ENCODE data around the gene MYO16. TPM values are rescaled to one million over a fixed set of nuclear protein-coding genes. Genes with fewer than 3 reads are reported as not detected.
"Not testable (repeated sequence)": the region's sequence is repeated elsewhere in the genome, so short reads cannot be mapped to it uniquely, and the experiment has no call there.

Gene MYO16
- total and polyA plus RNA-seq, 7 donors, result 0.01 to 0.46 (median 0.30) TPM

DNA sequence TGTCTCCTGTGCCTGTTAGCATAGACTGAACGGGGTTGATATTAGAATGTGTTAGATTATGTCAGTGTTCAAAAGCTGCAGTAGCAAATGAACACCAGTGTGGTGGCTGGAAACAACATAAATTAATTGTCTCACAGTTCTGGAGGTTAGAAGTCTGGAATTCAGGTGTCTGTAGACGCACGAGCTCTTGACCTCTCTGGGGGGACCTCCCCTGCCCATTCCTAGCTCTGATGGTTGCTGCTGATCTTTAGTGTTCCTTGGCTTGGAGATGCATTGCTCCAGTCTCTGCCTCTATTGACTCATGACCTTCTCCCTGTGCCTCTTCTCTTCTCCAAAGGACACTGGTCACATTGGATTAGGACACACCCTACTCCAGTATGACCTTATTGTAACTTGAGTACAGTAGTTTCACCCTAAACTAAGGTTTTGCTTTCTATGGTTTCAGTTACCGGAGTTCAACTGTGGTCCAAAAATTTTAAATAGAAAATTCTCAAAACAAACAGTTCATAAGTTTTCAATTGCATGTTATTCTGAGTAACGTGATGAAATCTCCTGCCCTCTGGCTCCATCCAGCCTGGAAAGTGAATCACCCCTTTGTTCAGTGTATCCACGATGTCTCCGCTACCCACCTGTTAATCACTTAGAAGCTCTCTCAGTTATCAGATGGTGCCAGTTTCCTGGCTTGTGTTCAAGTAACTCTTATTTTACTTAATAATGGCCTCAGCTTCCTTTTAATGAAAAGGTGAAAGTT is 273.2 kb downstream of the MYO16 start:
- Histone ChIP-seq H3K9me3 (no peaks in the 10 kb centered on the region), H3K4me1 (no peaks in the 10 kb centered on the region), H3K4me3 (no peak overlapping the region), H3K27me3 (ENCODE audit: insufficient read depth in 3 of 3, low read length in 2 of 3) (no peaks in the 10 kb centered on the region), H3K27ac (no peak overlapping the region), H3K36me3 (ENCODE audit: insufficient read depth in 1 of 2, low read depth in 1 of 2) (no peaks in the 10 kb centered on the region)
- 63 to 66% (median 64%) methylated on average over 7 of the region's 7 CpGs for WGBS, 3 donors
- DNase-seq (no peak), ATAC-seq (no peak)
- no peak for TF ChIP-seq CTCF (IDR thresholded peaks at IDR 0.05)
- intact Hi-C loops (cut with DNase I), result no loop called here

DNA sequence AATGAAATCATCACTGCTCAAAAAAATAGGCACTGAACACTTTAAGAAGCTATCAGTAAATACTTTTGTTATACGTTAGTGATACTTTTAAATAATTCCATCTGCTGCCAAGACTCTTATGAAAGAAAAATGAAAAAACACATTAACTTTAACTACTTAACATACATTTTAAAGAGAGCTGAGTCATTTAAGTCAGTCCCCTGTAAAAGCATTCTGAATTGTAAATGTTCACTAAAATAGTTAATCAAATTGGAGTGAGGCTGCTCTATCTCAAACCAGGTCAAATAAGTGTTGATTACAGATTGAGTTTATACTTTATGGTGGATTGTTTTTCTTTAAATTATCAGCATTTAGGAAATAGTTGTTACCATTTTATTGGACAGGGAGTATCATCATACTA is 274.2 kb downstream of the MYO16 start:
- intact Hi-C loops (cut with DNase I), result no loop called here
- Histone ChIP-seq H3K9me3 (no peaks in the 10 kb centered on the region), H3K27ac (no peak overlapping the region), H3K36me3 (ENCODE audit: insufficient read depth in 1 of 2, low read depth in 1 of 2) (no peaks in the 10 kb centered on the region), H3K4me3 (no peak overlapping the region), H3K4me1 (no peaks in the 10 kb centered on the region), H3K27me3 (ENCODE audit: insufficient read depth in 3 of 3, low read length in 2 of 3) (no peaks in the 10 kb centered on the region)
- DNase-seq, result no peak
- 36 to 60% (median 36%) methylated on average over 1 of the region's 1 CpG for WGBS, 3 donors
- no peak for TF ChIP-seq CTCF (IDR thresholded peaks at IDR 0.05)
- no peak for ATAC-seq

DNA sequence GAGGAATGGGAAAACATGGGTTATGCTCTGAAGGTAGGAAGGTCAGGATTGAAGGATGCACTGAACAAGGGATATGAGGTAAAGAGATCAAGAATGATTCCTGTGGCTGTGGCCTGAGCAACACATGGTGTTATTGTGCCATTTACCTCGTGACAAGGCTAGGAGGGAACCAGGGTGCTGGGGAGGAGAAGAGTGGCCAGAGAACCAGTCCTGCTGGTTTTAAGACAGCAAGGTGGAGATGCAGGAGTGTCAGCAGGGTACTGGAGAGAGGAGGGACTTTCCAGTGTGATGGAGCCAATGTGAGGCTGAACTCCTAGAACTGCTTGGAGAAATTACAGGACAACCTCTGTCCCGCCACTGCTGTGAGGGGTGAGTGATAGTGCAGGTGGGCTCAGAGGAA is 282.4 kb downstream of the MYO16 start:
- no peak overlapping the region for H3K4me3 ChIP-seq
- no peaks in the 10 kb centered on the region for H3K9me3 ChIP-seq
- no peaks in the 10 kb centered on the region for H3K27me3 ChIP-seq (ENCODE audit: insufficient read depth in 3 of 3, low read length in 2 of 3)
- intact Hi-C loops (cut with DNase I), result no loop called here
- no peak for DNase-seq
- WGBS, 3 donors, result 71 to 75% (median 75%) methylated on average over 2 of the region's 2 CpGs
- H3K36me3 ChIP-seq (ENCODE audit: insufficient read depth in 1 of 2, low read depth in 1 of 2), result no peaks in the 10 kb centered on the region
- H3K4me1 ChIP-seq, result no peaks in the 10 kb centered on the region
- no peak for ATAC-seq
- no peak for TF ChIP-seq CTCF (IDR thresholded peaks at IDR 0.05)
- no peak overlapping the region for H3K27ac ChIP-seq

DNA sequence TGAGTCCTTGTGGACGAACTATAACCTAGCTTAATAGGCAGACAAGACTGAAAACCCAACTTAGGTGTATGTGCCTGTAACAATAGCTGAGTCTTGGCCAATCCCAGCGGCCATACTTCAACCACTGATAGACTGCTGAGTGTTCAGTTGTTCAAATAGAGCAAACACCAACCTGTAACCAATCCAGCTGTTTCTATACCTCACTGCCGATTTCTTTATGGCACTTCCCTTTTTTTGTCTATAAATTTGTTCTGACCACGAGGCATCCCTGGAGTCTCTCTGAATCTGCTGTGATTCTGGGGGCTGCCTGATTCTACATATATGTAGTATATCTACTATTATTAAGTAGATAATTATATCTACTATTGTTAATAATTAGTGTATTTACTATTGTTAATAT is 284.3 kb downstream of the MYO16 start:
- H3K27ac ChIP-seq; DNase-seq; H3K36me3 ChIP-seq (ENCODE audit: insufficient read depth in 1 of 2, low read depth in 1 of 2); intact Hi-C loops (cut with DNase I); H3K4me3 ChIP-seq; H3K9me3 ChIP-seq; ATAC-seq; H3K27me3 ChIP-seq (ENCODE audit: insufficient read depth in 3 of 3, low read length in 2 of 3); H3K4me1 ChIP-seq: not testable (repeated sequence)
- 77 to 83% (median 81%) methylated on average over 4 of the region's 4 CpGs for WGBS, 3 donors

- TF ChIP-seq CTCF (IDR thresholded peaks at IDR 0.05), result peak; percentile 22
- ATAC-seq (no peak), DNase-seq (no peak)
- Histone ChIP-seq H3K36me3 (ENCODE audit: insufficient read depth in 1 of 2, low read depth in 1 of 2) (no peaks in the 10 kb centered on the region), H3K27me3 (ENCODE audit: insufficient read depth in 3 of 3, low read length in 2 of 3) (no peaks in the 10 kb centered on the region), H3K4me3 (peak overlapping the region; percentile 13), H3K27ac (no peak overlapping the region), H3K4me1 (no peaks in the 10 kb centered on the region), H3K9me3 (no peaks in the 10 kb centered on the region)
- 39 to 46% (median 43%) methylated on average over 7 of the region's 7 CpGs for WGBS, 3 donors
- intact Hi-C loops (cut with DNase I), result no loop called here
These were observed 285.8 kb downstream of the MYO16 start for GRCh38 chr13:108915095-108915633.

Measured in psoas muscle (tissue), 8 donors.